HCT116 (cell line): ENCODE data around the gene QRICH2.

Experiments
- EGR1 ChIP-seq: IDR thresholded peaks from 2 replicates; pipeline ENCODE4 v1.6.1; 2012; ENCODE audit warnings: low read depth
- EZH2 ChIP-seq: fragments of 200-600 bp; sonication (generic); IDR thresholded peaks from 2 replicates; pipeline ENCODE4 v1.6.1; 2017; ENCODE audit warnings: antibody characterized with exemption, mixed run types
- FOSL1 ChIP-seq: IDR thresholded peaks from 2 replicates; pipeline ENCODE4 v1.6.1; 2012; ENCODE audit warnings: low read depth
- POLR2A ChIP-seq: IDR thresholded peaks from 2 replicates; pipeline ENCODE4 v1.7.0; 2011; ENCODE audit warnings: borderline replicate concordance; ENCODE audit not compliant: insufficient read depth, insufficient read length; ENCODE audit errors: extremely low read depth
- POLR2AphosphoS5 ChIP-seq: IDR thresholded peaks from 2 replicates; pipeline ENCODE4 v1.6.1; 2011; ENCODE audit warnings: mild to moderate bottlenecking, low read depth, low read length, moderate library complexity
- RAD21 ChIP-seq: IDR thresholded peaks from 2 replicates; pipeline ENCODE4 v1.6.1; 2012; ENCODE audit warnings: low read depth, mild to moderate bottlenecking
- SIN3A ChIP-seq: IDR thresholded peaks from 2 replicates; pipeline ENCODE4 v1.6.1; 2012; ENCODE audit warnings: low read depth
- TF ChIP-seq, protein P1 (sequence below): IDR thresholded peaks from 2 replicates; pipeline ENCODE4 v1.6.1; 2012; ENCODE audit warnings: low read depth
- TF ChIP-seq, protein P2 (sequence below): IDR thresholded peaks from 2 replicates; pipeline ENCODE4 v1.6.1; 2012
- TF ChIP-seq, protein P3 (sequence below), 3 experiments: fragments of 200-600 bp in 1 of 3; sonication (generic) in 1 of 3; IDR thresholded peaks in 2 of 3; conservative IDR thresholded peaks in 1 of 3; 2 replicates each; pipeline ENCODE4 v1.5.1; 2012 to 2017; ENCODE audit warnings: low read depth in 2 of 3, low read length in 2 of 3, antibody characterized with exemption in 1 of 3, borderline replicate concordance in 1 of 3, control low read depth in 1 of 3, mild to moderate bottlenecking in 1 of 3, mixed read lengths in 1 of 3, mixed run types in 1 of 3, moderate library complexity in 1 of 3; ENCODE audit not compliant: insufficient read depth in 1 of 3
- TF ChIP-seq, protein P4 (sequence below): IDR thresholded peaks from 2 replicates; pipeline ENCODE4 v1.6.1; 2012

GRCh38 chr17:76264425-76264754, 43.7 kb downstream of the QRICH2 start:
- no peak for TF ChIP-seq POLR2A
- no peak for TF ChIP-seq POLR2AphosphoS5
- TF ChIP-seq, protein P1, sequence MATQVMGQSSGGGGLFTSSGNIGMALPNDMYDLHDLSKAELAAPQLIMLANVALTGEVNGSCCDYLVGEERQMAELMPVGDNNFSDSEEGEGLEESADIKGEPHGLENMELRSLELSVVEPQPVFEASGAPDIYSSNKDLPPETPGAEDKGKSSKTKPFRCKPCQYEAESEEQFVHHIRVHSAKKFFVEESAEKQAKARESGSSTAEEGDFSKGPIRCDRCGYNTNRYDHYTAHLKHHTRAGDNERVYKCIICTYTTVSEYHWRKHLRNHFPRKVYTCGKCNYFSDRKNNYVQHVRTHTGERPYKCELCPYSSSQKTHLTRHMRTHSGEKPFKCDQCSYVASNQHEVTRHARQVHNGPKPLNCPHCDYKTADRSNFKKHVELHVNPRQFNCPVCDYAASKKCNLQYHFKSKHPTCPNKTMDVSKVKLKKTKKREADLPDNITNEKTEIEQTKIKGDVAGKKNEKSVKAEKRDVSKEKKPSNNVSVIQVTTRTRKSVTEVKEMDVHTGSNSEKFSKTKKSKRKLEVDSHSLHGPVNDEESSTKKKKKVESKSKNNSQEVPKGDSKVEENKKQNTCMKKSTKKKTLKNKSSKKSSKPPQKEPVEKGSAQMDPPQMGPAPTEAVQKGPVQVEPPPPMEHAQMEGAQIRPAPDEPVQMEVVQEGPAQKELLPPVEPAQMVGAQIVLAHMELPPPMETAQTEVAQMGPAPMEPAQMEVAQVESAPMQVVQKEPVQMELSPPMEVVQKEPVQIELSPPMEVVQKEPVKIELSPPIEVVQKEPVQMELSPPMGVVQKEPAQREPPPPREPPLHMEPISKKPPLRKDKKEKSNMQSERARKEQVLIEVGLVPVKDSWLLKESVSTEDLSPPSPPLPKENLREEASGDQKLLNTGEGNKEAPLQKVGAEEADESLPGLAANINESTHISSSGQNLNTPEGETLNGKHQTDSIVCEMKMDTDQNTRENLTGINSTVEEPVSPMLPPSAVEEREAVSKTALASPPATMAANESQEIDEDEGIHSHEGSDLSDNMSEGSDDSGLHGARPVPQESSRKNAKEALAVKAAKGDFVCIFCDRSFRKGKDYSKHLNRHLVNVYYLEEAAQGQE = no peak
- no peak for TF ChIP-seq RAD21
- TF ChIP-seq, protein P2, sequence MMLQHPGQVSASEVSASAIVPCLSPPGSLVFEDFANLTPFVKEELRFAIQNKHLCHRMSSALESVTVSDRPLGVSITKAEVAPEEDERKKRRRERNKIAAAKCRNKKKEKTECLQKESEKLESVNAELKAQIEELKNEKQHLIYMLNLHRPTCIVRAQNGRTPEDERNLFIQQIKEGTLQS = no peak
- TF ChIP-seq, protein P3, sequence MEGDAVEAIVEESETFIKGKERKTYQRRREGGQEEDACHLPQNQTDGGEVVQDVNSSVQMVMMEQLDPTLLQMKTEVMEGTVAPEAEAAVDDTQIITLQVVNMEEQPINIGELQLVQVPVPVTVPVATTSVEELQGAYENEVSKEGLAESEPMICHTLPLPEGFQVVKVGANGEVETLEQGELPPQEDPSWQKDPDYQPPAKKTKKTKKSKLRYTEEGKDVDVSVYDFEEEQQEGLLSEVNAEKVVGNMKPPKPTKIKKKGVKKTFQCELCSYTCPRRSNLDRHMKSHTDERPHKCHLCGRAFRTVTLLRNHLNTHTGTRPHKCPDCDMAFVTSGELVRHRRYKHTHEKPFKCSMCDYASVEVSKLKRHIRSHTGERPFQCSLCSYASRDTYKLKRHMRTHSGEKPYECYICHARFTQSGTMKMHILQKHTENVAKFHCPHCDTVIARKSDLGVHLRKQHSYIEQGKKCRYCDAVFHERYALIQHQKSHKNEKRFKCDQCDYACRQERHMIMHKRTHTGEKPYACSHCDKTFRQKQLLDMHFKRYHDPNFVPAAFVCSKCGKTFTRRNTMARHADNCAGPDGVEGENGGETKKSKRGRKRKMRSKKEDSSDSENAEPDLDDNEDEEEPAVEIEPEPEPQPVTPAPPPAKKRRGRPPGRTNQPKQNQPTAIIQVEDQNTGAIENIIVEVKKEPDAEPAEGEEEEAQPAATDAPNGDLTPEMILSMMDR (IDR thresholded peaks at IDR 0.05 in 2 of 3, conservative IDR thresholded peaks at IDR 0.05 in 1 of 3; ENCODE audit: borderline replicate concordance in 1 of 3, insufficient read depth in 1 of 3, low read depth in 2 of 3, low read length in 2 of 3) = no peak
- TF ChIP-seq EGR1 = no peak
- no peak for TF ChIP-seq EZH2
- TF ChIP-seq, protein P4, sequence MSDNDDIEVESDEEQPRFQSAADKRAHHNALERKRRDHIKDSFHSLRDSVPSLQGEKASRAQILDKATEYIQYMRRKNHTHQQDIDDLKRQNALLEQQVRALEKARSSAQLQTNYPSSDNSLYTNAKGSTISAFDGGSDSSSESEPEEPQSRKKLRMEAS = no peak
- no peak for TF ChIP-seq FOSL1
- TF ChIP-seq SIN3A = no peak
